ENCODE data around the gene OOSP4A. TPM values are rescaled to one million over a fixed set of nuclear protein-coding genes. Genes with fewer than 3 reads are reported as not detected.

Gene OOSP4A
- total and polyA plus RNA-seq, 2 of the 13 experiments (the other 11 are each of a cell fraction or from before 2014, with no cell fraction given) = not detected

- no peak for TF ChIP-seq CHD4 (IDR thresholded peaks at IDR 0.05; ENCODE audit: borderline replicate concordance, low read length)
- TF ChIP-seq NR2F1 (CRISPR knock-in tag; IDR thresholded peaks at IDR 0.05) = no peak
- no peak for TF ChIP-seq THAP7 (CRISPR knock-in tag; IDR thresholded peaks at IDR 0.05)
- no peak for TF ChIP-seq PBX3 (CRISPR knock-in tag; IDR thresholded peaks at IDR 0.05; ENCODE audit: borderline replicate concordance)
These were observed 4.6 kb downstream of the OOSP4A start (continued) for GRCh38 chr11:59968395-59968783.

DNA sequence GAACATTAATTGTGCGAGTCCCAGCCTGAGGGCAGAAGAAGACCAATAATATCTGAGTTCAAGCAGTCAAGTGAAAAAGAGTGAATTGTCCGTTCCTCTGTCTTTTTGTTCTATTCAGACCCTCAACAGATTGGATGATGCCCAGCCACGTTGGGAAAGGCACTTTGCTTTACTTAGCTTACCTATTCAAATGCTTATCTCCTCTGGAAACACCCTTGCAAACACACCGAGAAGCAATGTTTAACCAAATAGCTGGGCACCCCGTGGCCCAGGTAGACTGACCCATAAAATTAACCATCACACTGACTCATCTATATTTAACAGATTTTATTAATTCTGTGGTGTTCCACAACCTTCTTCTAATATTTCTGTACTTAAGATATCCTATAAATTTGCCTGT lies 9.3 kb downstream of the OOSP4A start:
- 2% methylated on average over 5 of the region's 5 CpGs for WGBS (ENCODE audit: low lambda C conversion rate)
- Histone ChIP-seq H4K20me1 (ENCODE audit: insufficient read depth, low read length) (no peaks in the 10 kb centered on the region), H3K4me2 (ENCODE audit: low read depth, low read length) (no peak overlapping the region), H3K4me1 (ENCODE audit: insufficient read depth, low read length) (no peaks in the 10 kb centered on the region), H3K27me3 (ENCODE audit: control insufficient read depth in 1 of 2, insufficient read depth in 2 of 2, low read length in 2 of 2) (no peaks in the 10 kb centered on the region), H3K79me2 (ENCODE audit: insufficient read depth, low read length) (no peaks in the 10 kb centered on the region), H2AFZ (ENCODE audit: low read length) (no peak overlapping the region), H3K36me3 (replicated peaks in 1 of 2; ENCODE audit: control insufficient read depth in 1 of 2, insufficient read depth in 2 of 2, low read length in 2 of 2) (no peaks in the 10 kb centered on the region), H3K9ac (ENCODE audit: insufficient read depth, low read depth, low read length) (no peak overlapping the region), H3K27ac (ENCODE audit: extremely low read length, insufficient read depth, low read length) (no peak overlapping the region), H3K9me3 (ENCODE audit: low read length) (no peaks in the 10 kb centered on the region), H3K4me3 (replicated peaks in 1 of 3; ENCODE audit: insufficient read depth in 1 of 3, low read depth in 2 of 3, low read length in 3 of 3) (no peak overlapping the region)
- BruUV-seq (replicated peaks) = no TSS peak
- FAIRE-seq = no peak
- TF ChIP-seq MEIS2 (CRISPR knock-in tag; IDR thresholded peaks at IDR 0.05) = no peak
- no peak for TF ChIP-seq NR2F6 (IDR thresholded peaks at IDR 0.05)
- TF ChIP-seq NR2F6 (CRISPR knock-in tag; IDR thresholded peaks at IDR 0.05) = no peak
- in situ Hi-C loops (cut with HindIII; ENCODE audit: extremely low pct_ligation_motif_present, low pct_unique_long_range_greater_than_20kb) = no loop called here
- ChIA-PET POLR2A (no interaction called here), CTCF (ENCODE audit: low intra/inter-chr PET ratio, low total read pairs) (no interaction called here)
- no peak for ATAC-seq
- no peak for DNase-seq (ENCODE audit: low spot score)
- intact Hi-C loops (cut with micrococcal nuclease; ENCODE audit: unreplicated experiment) = no loop called here
